Breast epithelium (tissue), 4 donors: ENCODE measurements around the gene CSF2. TPM values are rescaled to one million over a fixed set of nuclear protein-coding genes. Genes with fewer than 3 reads are reported as not detected.

Experiments used
- DNase-seq, 2 donors: peaks; one replicate each; pipeline ENCODE4 v3.0.0-alpha.2; 2019; ENCODE audit warnings: low spot score in 2 of 2
- H3K27ac ChIP-seq, 2 donors: fragments of 200-600 bp; sonication (generic) in 1 of 2; one replicate each; pipeline ENCODE4 v1.5.1; 2016 to 2019; ENCODE audit warnings: mild to moderate bottlenecking in 1 of 2
- H3K27me3 ChIP-seq, 2 donors: fragments of 200-600 bp; sonication (generic) in 1 of 2; one replicate each; pipeline versions ENCODE4 v1.5.1 to v1.6.0; 2017 to 2019; ENCODE audit warnings: control low read depth in 1 of 2, mild to moderate bottlenecking in 1 of 2
- H3K36me3 ChIP-seq: fragments of 200-600 bp; one replicate; pipeline ENCODE4 v1.5.1; 2019
- H3K4me1 ChIP-seq, 2 donors: fragments of 200-600 bp; sonication (generic); one replicate each; pipeline ENCODE4 v1.5.1; 2016 to 2019; ENCODE audit warnings: control low read depth in 1 of 2
- H3K4me3 ChIP-seq, 3 donors: fragments of 200-600 bp; sonication (generic); 1 replicate in 2 of 3; 2 replicates in 1 of 3; pipeline ENCODE4 v1.5.1; 2016 to 2019; ENCODE audit warnings: mild to moderate bottlenecking in 3 of 3, moderate library complexity in 2 of 3
- H3K9me3 ChIP-seq, 2 donors: fragments of 200-600 bp; sonication (generic) in 1 of 2; one replicate each; pipeline ENCODE4 v1.5.1; 2016 to 2019; ENCODE audit warnings: control low read depth in 1 of 2
- CTCF ChIP-seq, 3 donors: fragments of 450-650 bp; IDR thresholded peaks; one replicate each; pipeline ENCODE4 v1.5.1; 2016 to 2017; ENCODE audit warnings: antibody characterized with exemption in 3 of 3, mild to moderate bottlenecking in 3 of 3, moderate library complexity in 3 of 3
- POLR2A ChIP-seq: fragments of 450-650 bp; IDR thresholded peaks from one replicate; pipeline ENCODE4 v1.6.1; 2016; ENCODE audit warnings: antibody characterized with exemption, mild to moderate bottlenecking, moderate library complexity
- POLR2AphosphoS5 ChIP-seq, 3 donors: sonication (generic); formaldehyde crosslinking; IDR thresholded peaks; one replicate each; pipeline ENCODE4 v1.6.1; 2017; ENCODE audit warnings: antibody characterized with exemption in 3 of 3
- intact Hi-C: fragments of 100-400 bp; cut with DNase I; formaldehyde crosslinking; loops from one replicate; pipeline ENCODE4 v1.15.1; 2023; ENCODE audit warnings: low total_unique reads
- total RNA-seq, 3 donors: library from RNA; depleted of rRNA; stranded (reverse); fragments of >200 nt; gene quantifications; one replicate each; pipeline ENCODE4 v1.1.0, GENCODE V29; 2016

CSF2 gene
- total RNA-seq, 3 donors from 2014 or later: not detected

GRCh38 chr5:132057498-132058255 lies 15.9 kb upstream of the CSF2 start:
- H3K4me3 ChIP-seq: no peak overlapping the region

GRCh38 chr5:132058646-132059042 lies 14.9 kb upstream of the CSF2 start:
- no peaks in the 10 kb centered on the region for H3K36me3 ChIP-seq
- no peaks in the 10 kb centered on the region for H3K4me1 ChIP-seq
- no peaks in the 10 kb centered on the region for H3K9me3 ChIP-seq
- no peak overlapping the region for H3K4me3 ChIP-seq
- no peaks in the 10 kb centered on the region for H3K27me3 ChIP-seq
- intact Hi-C loops: no loop called here
- no peak for DNase-seq
- H3K27ac ChIP-seq: no peak overlapping the region
- TF ChIP-seq POLR2AphosphoS5 (IDR thresholded peaks at IDR 0.05): no peak
- no peak for TF ChIP-seq CTCF (IDR thresholded peaks at IDR 0.05)
- TF ChIP-seq POLR2A: no peak

More at GRCh38 chr5:132057498-132058255, 15.9 kb upstream of the CSF2 start:
- no peak for DNase-seq
- Histone ChIP-seq H3K27me3 (no peaks in the 10 kb centered on the region), H3K9me3 (no peaks in the 10 kb centered on the region), H3K4me1 (no peaks in the 10 kb centered on the region), H3K36me3 (no peaks in the 10 kb centered on the region), H3K27ac (no peak overlapping the region)
- TF ChIP-seq POLR2AphosphoS5 (IDR thresholded peaks at IDR 0.05) (no peak), CTCF (IDR thresholded peaks at IDR 0.05) (no peak), POLR2A (no peak)
- intact Hi-C loops: no loop called here

DNA sequence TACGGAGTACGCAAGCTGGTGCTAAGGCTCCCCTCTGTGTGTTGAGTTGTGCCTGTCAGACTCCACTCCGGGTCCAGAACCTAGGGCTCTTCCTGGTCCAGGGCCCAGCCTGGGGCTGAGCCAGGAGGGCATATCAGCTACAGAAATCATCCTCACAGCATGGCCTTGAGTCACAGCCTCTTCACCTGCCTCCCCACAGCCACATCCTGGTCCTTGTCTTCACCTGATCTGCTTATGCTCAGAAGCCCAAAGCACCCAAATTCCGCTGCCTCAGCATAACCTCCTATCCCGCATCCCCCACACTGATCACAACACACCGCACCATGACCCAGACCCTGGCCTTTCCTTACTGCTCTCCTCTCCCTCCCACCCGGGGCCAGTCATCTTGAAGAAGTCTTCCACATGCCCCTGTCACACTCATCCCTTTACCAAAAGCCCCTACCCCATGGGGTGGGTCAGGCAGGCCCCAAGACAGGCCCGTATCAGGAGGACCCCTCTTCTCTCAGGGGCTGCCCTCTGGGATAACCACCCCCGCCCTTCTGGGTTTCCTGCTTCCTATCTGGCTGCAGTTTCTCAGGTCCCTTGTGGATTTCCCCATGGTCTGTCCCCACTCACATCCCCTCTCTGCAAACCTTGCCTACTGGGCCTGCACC lies 14.4 kb upstream of the CSF2 start:
- intact Hi-C loops: no loop called here
- peak in 1 of 2 donors; percentile 35 for DNase-seq
- TF ChIP-seq CTCF (IDR thresholded peaks at IDR 0.05): no peak
- TF ChIP-seq POLR2AphosphoS5 (IDR thresholded peaks at IDR 0.05): no peak
- TF ChIP-seq POLR2A: no peak
- Histone ChIP-seq H3K4me3 (no peak overlapping the region), H3K9me3 (no peaks in the 10 kb centered on the region), H3K4me1 (no peaks in the 10 kb centered on the region), H3K27ac (no peak overlapping the region), H3K27me3 (no peaks in the 10 kb centered on the region), H3K36me3 (no peaks in the 10 kb centered on the region)

GRCh38 chr5:132059696-132060500 lies 13.7 kb upstream of the CSF2 start:
- no peaks in the 10 kb centered on the region for H3K9me3 ChIP-seq
- H3K4me1 ChIP-seq: no peaks in the 10 kb centered on the region
- TF ChIP-seq POLR2AphosphoS5 (IDR thresholded peaks at IDR 0.05) (no peak), CTCF (IDR thresholded peaks at IDR 0.05) (no peak), POLR2A (no peak)
- no peak overlapping the region for H3K27ac ChIP-seq
- peak in 1 of 2 donors; percentile 47 for DNase-seq
- no peaks in the 10 kb centered on the region for H3K36me3 ChIP-seq
- intact Hi-C loops: no loop called here
- H3K27me3 ChIP-seq: no peaks in the 10 kb centered on the region
- no peak overlapping the region for H3K4me3 ChIP-seq
